Umbilical cord (tissue), 2 donors: ENCODE data around the gene TYW5. TPM values are rescaled to one million over a fixed set of nuclear protein-coding genes. Genes with fewer than 3 reads are reported as not detected.

ENCODE experiments used
- DNase-seq: peaks from one replicate; pipeline ENCODE4 v3.0.0-alpha.2; 2015; ENCODE audit warnings: low spot score
- total RNA-seq: library from RNA; depleted of rRNA; stranded (reverse); fragments of >200 nt; gene quantifications from one replicate; pipeline ENCODE4 v1.2.3, GENCODE V29; 2014; ENCODE audit warnings: low replicate concordance; ENCODE audit not compliant: insufficient read depth

Gene TYW5, protein sequence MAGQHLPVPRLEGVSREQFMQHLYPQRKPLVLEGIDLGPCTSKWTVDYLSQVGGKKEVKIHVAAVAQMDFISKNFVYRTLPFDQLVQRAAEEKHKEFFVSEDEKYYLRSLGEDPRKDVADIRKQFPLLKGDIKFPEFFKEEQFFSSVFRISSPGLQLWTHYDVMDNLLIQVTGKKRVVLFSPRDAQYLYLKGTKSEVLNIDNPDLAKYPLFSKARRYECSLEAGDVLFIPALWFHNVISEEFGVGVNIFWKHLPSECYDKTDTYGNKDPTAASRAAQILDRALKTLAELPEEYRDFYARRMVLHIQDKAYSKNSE
- total RNA-seq: 11.1 TPM

DNA sequence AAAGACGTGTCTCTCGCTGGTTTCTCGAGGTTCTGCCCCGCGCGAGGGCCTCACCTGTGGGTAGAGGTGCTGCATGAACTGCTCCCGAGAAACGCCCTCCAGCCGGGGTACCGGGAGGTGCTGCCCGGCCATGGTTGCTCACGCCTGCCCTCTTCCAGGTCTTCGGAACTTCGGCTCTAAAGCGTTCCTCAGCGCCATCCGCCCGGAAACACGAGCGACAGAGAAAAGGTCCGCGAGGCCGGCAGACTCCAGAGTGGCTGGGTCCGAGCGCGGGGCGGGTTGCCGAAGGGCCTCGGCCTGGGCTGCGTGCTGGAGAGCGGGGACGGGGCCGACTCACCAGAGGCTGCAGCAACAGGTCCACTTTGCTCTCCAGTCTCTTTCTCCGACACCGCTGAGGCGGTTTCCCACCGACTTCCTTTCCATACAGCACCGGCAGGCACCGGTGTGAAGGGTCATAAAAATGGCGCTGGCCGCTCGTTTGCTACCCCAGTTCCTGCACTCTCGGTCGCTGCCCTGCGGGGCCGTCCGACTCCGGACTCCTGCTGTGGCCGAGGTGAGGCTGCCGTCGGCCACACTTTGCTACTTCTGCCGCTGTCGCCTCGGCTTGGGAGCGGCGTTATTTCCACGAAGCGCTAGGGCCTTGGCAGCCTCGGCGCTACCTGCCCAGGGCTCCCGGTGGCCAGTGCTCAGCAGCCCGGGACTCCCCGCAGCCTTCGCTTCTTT, at the start of gene TYW5, which contains the start of gene MAIP1:
TYW5 (minus strand) TSS at position 153 of the 723 bp plus-strand sequence; CDS start at position 132, 21 bp downstream.
MAIP1 (plus strand) TSS at position 244 of the 723 bp plus-strand sequence; CDS start at position 461, 217 bp downstream.
- peak; percentile 92 for DNase-seq

DNA sequence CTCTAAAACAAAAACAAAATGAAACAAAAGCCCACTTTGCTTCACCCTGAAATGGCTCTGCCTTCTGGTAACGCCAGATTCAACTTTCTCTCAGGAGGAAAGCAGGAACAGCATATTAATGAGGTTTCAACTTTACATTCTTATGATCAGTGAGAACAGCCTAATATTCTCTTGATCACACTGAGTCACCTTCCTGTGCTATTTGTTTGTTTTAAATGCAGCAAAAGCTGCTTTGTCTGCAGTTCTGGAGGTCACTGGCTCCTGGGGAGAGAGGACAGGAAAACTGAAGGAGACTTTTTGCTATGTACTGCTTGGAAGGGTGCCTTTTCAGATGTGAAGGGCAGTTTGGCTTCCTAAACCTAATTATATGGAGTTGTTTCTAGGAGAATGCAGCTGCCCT, 48.2 kb upstream of the TYW5 start:
- DNase-seq: no peak

DNA sequence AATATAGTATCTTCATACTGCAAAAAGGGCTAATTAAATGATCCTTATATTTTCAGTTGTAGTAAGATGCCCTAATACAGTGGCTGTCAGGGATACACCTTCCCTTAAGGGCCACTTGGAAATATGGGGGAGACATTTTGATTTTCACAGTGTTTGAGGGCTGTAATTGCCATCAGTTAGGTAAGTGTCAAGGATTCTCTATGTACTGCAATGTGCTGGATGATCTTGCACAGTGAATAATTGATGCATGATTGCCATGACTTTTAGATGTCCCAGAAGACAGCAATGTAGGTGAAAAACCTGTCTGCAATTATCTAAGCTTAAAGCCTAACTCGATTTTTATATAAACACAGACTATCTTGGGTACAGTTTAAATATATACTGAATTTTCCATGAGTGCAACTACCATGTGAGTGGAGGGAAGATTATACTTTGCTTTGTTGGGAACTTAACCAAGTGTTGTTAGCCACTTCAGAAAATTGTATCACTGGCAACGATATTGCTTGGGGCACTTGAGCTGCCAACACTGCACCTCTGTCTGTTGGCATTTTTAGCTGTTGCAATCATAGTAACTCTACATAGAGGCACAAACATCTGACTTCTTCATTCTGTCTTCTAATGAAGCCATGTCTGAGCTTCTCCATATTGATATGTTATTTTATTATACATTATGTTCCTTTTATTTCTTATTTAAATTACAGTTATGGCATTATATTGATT, 45.3 kb upstream of the TYW5 start:
- no peak for DNase-seq

DNA sequence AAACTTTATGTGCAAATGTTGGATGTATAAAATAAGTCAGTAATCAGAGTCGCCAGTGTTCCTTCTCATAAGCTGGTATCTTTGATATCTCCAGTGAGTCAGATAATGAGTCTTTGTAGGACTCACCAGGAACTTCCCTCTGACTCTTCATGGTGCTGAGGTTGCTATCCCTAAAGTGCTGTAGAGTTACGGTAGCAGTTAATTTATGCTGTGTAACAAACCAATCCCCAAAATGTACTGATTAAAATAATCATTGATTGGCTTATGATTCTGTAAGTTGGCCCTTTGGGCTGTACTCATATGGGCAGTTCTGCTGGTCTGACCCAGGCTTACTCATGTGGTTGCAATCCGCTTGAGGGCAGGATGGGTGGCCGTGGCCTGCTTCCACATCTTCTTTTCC, 43.9 kb upstream of the TYW5 start:
- DNase-seq: no peak

DNA sequence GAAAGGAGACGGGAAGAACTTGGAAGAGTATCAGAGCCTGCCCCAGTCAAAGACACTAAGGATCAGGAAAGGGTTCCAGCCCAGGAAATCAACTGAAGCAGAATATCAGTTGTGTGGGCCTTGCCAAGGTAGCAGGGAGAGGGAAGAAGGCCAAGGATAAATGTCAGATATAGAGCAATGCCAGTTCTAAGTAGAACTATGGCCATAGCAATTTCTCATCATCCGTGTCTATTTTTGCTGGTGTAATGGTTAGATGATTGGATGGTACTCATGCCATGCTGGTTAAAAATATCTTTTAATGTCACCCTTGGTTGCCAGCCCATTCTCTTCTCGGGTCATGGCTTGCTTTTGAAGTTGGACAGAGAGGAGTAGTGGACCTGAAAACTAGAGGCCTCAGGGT, 42.0 kb upstream of the TYW5 start:
- no peak for DNase-seq

DNA sequence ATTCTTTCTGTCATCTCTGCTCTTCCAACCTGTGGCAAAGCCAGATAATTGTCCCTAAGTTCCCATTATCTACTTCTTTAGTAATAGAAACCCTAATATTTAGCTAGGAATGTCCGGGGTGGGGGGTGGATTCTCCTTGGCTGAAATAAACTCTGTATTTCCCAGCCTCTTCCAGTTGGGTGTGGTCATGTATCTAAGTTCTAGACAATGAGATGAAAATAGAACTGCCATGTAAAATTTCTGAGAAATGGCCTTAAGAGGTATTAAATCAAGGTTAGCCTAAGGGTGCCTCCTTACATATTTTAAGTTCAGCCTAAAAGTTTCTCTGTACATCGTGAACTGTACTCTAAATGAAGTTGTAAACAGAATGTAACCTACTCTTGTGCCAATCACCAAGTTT, 39.6 kb upstream of the TYW5 start:
- no peak for DNase-seq

DNA sequence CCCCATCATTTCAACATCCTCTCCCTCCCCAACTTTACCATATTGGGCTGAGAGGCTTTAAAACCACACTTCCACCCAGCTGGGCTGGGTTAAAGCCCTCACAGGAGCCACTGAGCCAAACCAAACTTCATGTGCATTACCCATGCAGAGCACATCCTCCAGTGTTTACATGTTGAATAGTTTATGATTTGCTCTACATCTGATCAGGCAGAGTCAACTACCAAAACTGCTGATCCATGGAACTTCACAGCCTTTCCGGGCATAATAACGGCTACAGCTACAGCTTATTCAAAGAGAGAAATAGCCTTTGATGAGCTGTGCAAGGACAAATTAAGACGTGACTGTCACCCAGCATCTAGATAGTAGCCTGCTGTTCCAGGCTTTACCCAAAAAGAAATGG, 39.1 kb upstream of the TYW5 start:
- DNase-seq: no peak

DNA sequence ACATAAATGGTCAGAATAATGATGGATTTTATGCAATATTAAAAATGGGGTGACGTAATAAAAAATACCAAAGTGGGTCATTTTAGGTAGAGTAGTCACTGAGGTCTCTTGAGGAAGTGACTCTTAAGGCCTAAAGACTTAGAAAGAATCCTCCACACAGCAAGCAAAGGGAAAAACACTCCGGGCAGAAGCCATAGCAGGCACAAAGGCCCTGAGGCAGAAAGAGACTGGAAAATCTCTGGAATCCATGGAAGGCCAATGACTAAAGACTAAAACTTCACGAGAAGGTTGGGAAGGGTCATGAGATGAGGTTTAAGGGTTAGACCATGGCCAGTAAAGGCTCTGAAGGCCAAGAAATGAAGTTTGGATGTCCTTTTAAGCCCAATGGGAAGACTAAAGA, 37.0 kb upstream of the TYW5 start:
- no peak for DNase-seq

DNA sequence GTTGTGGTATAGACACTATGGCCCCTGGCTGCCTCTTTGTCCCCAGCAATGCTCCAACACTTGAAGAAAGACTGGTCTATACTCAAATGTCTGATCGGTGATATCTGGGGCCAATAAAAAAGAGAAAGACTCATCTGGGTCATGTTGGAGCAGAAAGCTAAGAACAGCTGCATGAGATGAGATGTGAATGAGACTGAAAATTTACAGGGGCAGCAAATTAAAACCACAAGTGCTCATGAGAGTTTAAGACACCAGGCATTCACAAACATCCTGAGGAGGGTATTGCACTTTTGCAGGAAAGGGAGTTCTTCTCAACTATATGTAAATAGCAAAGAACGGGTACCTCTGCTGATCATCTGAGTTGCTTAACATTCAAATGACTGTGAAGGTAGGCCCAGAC, 36.4 kb upstream of the TYW5 start:
- no peak for DNase-seq

DNA sequence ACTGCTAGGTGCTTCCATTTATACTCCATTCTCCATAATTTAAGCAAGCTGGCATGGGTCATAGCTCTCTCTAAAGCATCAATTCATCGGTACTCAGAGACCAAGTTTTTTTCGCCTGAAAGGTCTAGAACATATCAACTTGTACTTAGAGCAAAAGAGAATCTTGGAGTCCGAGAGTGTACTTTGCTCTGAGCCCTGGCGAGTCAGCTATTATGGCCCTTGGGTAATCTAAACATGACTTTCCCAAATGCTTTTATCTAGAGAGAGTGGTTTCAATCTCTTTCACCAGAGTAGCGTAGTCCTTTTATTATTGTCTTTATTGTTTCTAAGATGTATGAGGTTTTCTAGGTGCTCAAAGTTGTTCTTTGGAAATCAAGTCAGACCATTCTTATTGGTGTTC, 34.5 kb upstream of the TYW5 start:
- no peak for DNase-seq

DNA sequence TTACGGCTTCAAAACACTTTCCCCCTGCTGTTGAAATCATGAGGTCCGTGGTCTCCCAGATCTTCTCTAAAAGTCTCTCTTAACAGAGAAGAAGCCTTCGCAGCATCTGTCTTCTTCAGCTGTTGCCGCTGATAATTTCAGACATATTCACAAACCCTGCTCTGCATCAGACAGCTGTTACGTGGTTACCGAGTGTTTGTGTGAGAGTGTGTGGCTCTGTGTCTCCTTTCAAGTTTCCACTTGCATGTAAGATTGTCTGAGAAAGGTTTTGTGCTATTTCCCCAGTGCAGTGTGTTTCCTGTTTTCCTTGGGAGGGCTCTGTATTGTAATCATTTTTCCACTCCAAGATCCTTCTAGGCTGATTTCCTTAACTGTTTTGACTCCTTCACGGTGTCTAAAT, 32.9 kb upstream of the TYW5 start:
- peak; percentile 89 for DNase-seq

DNA sequence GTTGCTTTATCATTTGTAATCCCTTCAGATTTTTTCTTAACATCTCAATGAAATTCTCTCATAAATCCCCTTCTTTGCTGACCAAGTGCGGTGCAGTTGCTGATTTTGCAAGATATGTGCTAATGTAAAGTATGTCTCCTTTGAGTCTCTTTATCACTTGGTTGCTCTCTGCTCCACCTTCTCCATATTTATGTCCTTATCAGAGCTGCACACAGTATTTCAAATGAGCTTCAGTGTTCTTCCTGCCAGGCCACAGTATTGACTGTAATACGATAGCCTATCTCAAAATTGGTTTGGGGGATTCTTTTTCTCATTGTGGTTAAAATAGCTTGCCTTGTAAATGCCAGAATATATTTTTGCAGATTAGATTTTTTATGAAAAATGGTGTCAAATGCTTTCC, 32.3 kb upstream of the TYW5 start:
- peak; percentile 83 for DNase-seq

DNA sequence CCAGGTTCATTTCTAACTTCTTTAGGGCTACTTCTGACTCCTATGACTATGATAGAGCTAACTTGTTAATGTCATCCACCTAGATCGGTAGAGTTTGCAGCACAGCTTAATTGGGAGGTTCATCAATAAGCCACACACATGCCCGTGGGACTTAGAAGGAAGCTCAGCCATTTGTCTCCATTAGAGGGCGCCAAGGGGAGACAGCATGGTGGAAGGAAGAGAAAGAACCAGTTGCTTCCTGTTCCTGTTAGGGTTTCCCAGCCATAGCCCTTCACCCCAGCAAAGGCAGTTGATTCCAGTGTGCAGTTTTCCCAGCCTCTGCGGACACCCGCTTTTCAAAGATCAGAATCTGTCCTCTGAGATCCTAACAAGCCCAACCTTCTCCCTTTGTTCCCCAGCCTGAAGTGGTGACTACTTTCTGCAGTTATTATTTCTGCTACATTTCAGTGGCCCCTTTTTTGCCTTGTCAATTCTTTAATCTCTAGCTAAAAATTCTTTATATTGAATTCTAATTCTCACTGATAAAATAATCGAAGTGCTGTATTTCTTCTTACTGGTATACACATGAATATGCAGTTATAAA, 30.4 kb upstream of the TYW5 start:
- peak; percentile 59 for DNase-seq

DNA sequence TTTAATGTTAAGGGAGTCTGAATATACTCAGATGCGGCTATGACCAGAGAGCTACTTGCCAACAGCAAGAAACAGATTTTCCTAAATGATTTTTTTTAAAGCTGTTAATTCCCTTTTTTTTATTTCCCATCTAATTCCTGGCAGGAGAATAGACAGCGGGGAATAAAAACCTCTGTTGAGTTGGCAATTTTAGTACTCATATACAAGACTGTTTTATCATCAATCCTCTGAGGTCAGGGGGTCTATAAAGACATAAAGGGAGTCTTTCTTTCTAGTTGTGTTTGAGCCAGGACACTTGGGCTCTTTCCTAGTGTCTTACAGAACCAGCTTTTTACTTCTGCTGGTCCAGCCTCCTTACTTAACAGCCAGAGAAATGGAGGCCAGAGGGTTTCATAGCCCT, 29.5 kb upstream of the TYW5 start:
- DNase-seq: peak; percentile 93

DNA sequence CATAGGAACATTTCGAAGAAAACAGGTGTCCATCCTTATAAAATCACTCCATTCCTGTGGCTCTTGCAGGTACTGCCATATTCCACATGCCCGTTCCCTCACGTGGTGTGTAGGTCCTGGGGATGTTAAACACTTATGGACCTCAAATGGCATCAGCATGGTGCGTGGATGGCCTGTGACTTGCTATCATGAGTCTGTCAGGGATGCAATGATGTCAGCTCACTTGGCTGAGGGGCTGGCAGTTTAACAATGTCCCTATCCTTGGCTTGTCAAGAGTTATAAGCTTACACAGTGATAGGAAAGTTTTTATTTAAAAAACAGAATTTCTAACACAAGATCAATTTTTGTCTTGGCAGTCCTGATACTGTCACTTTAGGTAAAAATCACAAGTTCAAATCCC, 28.9 kb upstream of the TYW5 start:
- DNase-seq: no peak

DNA sequence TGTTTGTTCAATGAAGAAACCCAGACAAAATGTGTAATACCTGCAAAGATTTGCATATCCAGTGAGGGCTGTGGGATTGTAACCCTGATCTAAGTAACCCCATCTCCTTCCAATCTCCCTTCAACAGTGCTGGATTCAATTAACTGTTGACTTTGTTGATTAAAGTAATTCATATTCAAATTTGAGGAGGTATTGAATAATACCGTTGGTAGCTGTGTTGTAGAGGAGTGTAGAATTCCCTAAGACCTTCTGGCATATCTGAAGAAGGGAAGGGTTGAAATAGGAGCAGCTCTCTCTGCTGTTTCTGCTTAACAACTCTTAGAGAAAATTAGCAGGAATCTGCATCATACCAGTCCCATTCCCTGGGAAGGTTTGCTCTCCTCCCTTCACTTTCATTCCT, 28.2 kb upstream of the TYW5 start:
- DNase-seq: no peak

DNA sequence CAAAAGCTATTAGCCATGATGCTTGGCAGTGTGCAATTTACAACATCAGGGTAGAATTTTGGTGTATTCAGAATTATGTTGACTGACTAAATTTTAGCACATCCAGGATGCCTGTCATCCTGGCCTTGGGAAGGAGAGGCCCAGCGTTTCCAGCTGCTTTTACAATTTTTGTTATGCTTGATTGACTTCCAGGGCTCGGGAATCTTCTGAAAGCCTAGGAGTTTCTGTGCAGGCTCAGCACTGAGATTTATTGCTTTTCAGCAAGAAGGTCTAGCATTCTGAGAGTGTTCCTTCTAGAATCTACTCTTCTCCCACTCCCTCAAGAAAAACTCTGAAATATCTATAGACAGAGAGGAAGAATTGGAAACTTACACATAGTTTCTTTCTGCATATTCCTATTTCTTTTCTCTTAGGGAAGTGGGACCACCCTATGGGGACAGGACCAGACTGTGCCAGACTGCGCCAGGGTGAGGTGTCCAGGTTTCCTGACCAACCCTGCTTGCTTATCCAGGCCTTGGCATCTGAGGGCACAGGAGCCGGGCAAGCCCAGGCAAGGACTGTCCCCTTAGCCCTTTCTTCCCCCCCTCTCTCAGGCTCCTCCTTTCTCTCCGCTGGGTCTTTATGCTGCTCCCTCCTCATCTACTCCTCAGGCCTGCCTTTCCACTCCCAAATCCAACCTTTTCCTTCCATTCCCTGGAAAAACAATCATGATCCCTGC, 27.0 kb upstream of the TYW5 start:
- peak; percentile 35 for DNase-seq

DNA sequence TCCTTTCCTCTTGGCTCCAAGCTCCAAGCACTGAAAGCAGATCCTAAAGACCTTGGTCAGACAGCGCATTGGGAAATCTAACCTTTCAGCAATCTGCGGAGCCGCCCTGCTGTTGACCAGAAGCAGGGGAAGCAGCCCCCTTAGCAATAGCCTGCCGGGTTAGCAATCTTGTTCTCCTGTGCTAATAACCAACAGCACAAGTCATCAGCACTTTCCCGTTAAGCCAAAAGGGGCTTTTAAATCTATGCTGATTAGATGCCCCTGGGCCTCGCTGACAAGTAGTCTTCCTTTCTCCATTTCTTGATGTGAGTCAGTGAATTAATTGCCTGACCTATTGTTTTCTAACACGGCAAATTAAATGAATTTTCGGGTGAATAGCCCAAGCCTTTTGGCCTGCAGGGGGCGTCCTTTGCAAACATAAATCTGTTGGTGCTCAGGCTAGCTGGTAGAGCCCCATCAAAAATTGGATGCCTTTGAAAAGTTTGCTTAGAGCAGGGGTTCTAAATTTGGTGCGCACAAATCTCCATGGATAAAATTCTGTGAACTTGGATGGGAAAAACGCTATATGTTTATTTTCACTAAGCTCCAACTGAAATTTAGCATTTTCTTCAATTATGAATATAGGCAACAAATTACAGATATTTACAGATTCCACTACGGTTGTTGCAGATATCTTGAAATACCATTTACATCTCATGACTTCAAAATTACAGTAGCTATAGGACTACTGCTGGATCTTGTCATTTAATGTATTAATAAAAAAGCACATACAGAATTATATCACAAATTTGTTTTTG, 24.7 kb upstream of the TYW5 start:
- peak; percentile 87 for DNase-seq

DNA sequence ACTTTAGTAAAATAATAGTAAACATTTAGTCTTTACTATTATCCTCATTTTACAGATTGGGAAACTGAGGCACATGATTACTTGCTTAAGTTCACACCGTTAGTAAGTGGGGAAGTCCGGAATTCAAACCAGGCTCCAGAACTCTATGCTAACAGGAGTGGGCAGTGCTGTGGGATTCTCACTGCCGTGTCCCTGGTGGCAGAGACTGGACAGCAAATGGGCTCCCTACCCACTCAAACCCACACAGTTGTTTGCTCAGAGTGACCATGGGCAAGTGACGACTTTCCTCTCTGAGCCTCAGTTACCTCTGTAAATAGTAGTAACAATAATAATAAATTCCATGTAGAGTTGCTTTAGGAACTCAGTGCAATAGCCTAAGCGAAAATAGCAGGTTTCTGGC, 24.1 kb upstream of the TYW5 start:
- DNase-seq: no peak

DNA sequence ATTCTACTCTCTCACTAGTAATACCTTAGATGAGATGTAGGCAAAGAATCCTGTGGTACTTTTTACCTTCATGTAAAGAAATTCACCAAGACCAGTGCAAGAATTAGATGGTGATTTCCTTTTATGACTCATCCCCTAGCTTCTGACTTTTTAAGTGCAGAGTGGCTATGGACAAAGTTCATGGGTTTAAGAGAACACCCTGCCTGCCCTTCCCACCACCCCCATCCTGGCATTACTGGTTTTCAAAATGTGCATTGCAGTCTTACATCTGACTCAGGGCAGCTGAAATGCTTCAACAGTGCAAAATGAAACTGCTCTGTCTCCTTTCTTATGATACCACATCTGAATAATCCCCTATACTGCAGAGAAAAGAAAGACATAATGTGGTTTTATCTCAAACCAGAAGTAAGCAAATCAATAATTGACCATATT, 22.7 kb upstream of the TYW5 start:
- peak; percentile 66 for DNase-seq
